Omental fat pad (tissue), 4 donors: Measurements from ENCODE around the gene ZNF488. TPM values are rescaled to one million over a fixed set of nuclear protein-coding genes. Genes with fewer than 3 reads are reported as not detected.

Experiments
- ATAC-seq: fragments of 150-250 bp; one replicate; pipeline ENCODE4 v1.9.1; 2016; ENCODE audit warnings: mild to moderate bottlenecking, moderate library complexity; ENCODE audit not compliant: low FRiP score
- DNase-seq: peaks from one replicate; pipeline ENCODE4 v3.0.0-alpha.2; 2019; ENCODE audit warnings: low spot score
- CTCF ChIP-seq, 3 donors: fragments of 450-650 bp; IDR thresholded peaks; one replicate each; pipeline ENCODE4 v1.5.1; 2016 to 2017; ENCODE audit warnings: antibody characterized with exemption in 3 of 3, mild to moderate bottlenecking in 3 of 3, moderate library complexity in 2 of 3
- total RNA-seq, 4 donors: library from RNA; depleted of rRNA; stranded (reverse); fragments of >200 nt; gene quantifications; one replicate each; pipeline ENCODE4 v1.1.0, GENCODE V29; 2016

Gene ZNF488
- total RNA-seq, 4 donors from 2014 or later: 0.19 to 0.25 TPM; not detected in 2

DNA sequence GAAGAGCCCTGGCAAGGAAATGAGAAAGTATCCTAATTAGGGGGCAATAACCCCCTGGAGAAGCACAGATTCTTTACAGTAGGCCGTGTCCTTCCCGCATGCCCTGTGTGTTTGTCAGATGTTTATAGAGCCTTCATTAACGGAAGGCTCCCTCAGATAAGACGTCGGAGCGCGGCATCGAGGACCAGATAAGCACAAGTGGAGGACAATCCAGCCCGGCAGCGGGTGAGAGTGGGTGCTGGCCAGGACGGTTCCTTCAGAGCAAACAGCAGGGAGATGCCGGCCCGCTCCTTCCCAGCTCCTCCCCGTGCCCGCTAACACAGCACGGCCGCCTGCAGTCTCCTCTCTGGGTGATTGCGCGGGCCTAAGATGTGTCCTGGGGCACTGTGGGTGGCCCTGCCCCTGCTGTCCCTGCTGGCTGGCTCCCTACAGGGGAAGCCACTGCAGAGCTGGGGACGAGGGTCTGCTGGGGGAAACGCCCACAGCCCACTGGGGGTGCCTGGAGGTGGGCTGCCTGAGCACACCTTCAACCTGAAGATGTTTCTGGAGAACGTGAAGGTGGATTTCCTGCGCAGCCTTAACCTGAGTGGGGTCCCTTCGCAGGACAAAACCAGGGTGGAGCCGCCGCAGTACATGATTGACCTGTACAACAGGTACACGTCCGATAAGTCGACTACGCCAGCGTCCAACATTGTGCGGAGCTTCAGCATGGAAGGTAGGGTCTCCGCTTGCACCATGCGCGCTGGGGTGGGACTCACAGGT, 61.6 kb downstream of the ZNF488 start, which contains the start of gene GDF2:
GDF2 (plus strand) TSS at position 155 of the 762 bp plus-strand sequence; CDS start at position 370, 215 bp downstream.
- ATAC-seq (no peak), DNase-seq (no peak)
- TF ChIP-seq CTCF (IDR thresholded peaks at IDR 0.05): no peak

DNA sequence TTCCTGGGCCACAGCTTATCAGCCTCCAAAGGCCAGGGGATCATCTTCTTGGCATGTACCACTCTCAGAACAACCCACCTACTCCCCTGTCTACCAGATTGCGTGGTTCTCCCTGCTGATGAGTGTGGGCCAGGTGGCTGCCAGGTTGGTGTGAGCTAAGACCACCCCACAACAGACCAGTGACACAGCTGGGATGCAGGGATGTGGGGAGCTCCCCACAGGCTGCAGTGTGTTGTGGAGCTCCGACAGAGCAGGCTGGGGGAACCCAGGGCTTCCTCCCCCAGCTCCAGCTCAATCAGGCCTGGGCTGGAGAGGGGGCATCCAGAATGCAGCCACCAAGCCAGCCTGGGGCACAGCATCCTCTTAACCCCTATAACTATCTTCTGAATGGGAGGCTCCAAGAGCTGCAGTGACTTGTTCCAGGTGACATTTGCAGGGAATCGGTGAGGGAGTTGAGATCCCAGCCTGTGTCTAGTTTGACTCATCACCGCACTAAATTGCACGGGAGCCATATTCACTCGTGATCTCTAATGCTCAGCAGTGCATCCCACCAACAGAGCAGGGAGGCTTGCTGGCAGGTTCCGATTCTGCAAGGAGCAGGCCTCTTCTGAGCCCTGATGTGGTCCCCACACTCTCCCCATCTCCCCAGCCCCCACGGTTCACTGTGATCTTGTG, 62.4 kb downstream of the ZNF488 start:
- no peak for TF ChIP-seq CTCF (IDR thresholded peaks at IDR 0.05)
- DNase-seq (no peak), ATAC-seq (no peak)

- ATAC-seq (no peak), DNase-seq (no peak)
- no peak for TF ChIP-seq CTCF (IDR thresholded peaks at IDR 0.05)
Observed at GRCh38 chr10:47320812-47321211, 63.3 kb downstream of the ZNF488 start.

GRCh38 chr10:47319784-47320183, 64.3 kb downstream of the ZNF488 start:
- DNase-seq (no peak), ATAC-seq (no peak)
- no peak for TF ChIP-seq CTCF (IDR thresholded peaks at IDR 0.05)

DNA sequence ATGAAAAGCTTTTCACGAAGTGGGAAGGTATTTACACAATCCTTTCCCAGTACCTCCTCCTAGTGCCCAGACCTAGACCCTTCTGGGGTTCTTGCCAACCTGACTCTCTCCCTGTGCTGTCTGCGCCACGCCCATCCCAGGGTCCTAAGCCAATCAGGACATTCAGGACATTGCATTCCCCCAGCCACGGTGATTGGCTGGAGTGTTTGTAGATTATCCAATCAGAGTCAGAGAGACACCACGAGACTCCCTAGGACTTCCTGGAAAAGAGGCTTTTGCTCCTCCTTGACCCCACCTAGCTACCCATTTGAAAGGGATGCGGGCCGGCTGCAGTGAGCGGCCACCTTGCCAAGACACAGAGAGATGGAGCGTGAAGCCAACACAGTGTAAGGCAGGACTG, 65.4 kb downstream of the ZNF488 start:
- no peak for ATAC-seq
- TF ChIP-seq CTCF (IDR thresholded peaks at IDR 0.05): no peak
- no peak for DNase-seq

- no peak for ATAC-seq
- TF ChIP-seq CTCF (IDR thresholded peaks at IDR 0.05): no peak
- DNase-seq: no peak
Observed at GRCh38 chr10:47317251-47317650, 66.8 kb downstream of the ZNF488 start.

DNA sequence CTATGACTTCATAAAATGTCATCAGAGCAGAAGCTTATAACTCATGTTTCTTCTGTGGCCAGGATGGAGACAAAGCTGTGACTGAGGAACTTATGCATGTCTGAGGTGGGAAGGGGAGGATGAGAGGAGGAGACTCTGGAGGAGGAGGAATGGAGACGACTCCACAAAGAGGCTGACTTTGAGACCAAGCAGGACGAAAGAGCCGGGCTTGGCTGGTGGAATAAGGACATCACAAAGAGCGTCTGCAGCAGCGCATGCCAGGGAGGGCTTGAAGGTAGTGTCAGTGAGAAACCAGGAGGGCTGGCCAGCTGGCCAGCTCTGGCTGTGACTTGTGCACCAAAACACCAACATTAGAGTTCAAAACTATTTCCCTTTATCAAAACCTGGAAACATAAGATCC, 68.0 kb downstream of the ZNF488 start:
- no peak for ATAC-seq
- no peak for DNase-seq

More for the DNA sequence above, 68.0 kb downstream of the ZNF488 start:
- no peak for TF ChIP-seq CTCF (IDR thresholded peaks at IDR 0.05)
